ENCODE measurements around the gene COA3. TPM values are rescaled to one million over a fixed set of nuclear protein-coding genes. Genes with fewer than 3 reads are reported as not detected.

The COA3 gene
- polyA plus RNA-seq, 1 donor = 107 TPM

DNA sequence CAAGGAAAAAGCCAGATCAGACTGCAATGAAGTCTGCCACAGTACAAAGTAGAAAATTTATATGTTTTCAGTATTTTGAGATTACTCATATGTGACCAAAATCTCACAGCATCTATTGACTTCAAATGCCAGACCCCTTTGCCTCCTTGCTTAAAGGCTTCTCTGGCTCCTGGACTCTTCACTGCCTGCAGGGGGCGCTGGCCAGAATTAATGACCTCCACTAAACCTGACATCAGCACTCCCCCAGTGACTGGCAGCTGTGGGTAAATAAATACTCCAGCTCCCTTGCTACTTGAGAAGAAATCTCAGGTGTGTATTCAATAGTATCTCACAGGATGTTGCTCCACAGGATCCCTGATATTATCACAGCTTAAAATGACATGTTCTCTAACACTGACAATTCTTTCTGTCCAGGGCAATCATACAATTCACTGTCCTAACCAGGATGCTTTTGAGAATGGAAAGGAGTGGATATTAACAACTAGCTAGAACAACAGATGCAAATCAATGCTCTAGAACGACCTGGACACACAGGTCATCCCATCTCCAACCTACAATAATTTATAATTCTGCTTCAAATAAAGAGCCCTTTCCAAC, 21.5 kb upstream of the COA3 start:
- Histone ChIP-seq H3K9me3 (ENCODE audit: control insufficient read depth, low read depth, low read length) (no peaks in the 10 kb centered on the region), H3K27ac (ENCODE audit: low read length) (no peak overlapping the region), H3K4me1 (ENCODE audit: control insufficient read depth, insufficient read depth, low read length) (no peaks in the 10 kb centered on the region), H3K4me3 (ENCODE audit: low read length) (no peak overlapping the region), H3K27me3 (ENCODE audit: control insufficient read depth, insufficient read depth, low read length) (no peaks in the 10 kb centered on the region), H3K36me3 (ENCODE audit: control insufficient read depth, insufficient read depth, low read length) (peaks cover 57% of the 10 kb centered on the region)
- no CpG with 5 or more reads among the region's 2 CpGs for WGBS (ENCODE audit: insufficient coverage, low lambda C conversion rate)
- DNase-seq = peak in 1 of 2 donors; percentile 51

DNA sequence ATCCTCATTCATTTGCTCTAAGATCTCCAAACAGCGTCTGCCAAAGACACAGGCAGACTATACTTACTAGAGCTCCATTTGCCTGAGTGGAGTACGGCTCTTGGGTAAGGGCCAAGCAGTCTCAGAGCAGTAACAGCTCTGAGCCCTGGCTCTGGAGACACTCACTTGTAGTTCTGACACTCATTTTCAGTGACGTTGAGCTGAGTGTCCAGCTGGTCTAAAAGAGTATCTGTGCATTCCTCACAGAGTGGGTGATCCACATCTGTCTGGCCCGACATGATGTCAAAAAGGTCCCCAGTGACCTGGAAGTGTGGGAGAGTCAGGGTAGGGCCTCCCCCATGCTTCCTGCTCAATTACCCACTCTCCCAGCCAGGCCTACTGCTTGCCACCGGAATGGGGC, 19.9 kb upstream of the COA3 start:
- DNase-seq = no peak
- Histone ChIP-seq H3K4me3 (ENCODE audit: low read length) (no peak overlapping the region), H3K9me3 (ENCODE audit: control insufficient read depth, low read depth, low read length) (no peaks in the 10 kb centered on the region), H3K36me3 (ENCODE audit: control insufficient read depth, insufficient read depth, low read length) (peaks cover 70% of the 10 kb centered on the region), H3K27me3 (ENCODE audit: control insufficient read depth, insufficient read depth, low read length) (no peaks in the 10 kb centered on the region), H3K27ac (ENCODE audit: low read length) (no peak overlapping the region), H3K4me1 (ENCODE audit: control insufficient read depth, insufficient read depth, low read length) (no peaks in the 10 kb centered on the region)
- WGBS (ENCODE audit: insufficient coverage, low lambda C conversion rate) = no CpG with 5 or more reads among the region's 5 CpGs

DNA sequence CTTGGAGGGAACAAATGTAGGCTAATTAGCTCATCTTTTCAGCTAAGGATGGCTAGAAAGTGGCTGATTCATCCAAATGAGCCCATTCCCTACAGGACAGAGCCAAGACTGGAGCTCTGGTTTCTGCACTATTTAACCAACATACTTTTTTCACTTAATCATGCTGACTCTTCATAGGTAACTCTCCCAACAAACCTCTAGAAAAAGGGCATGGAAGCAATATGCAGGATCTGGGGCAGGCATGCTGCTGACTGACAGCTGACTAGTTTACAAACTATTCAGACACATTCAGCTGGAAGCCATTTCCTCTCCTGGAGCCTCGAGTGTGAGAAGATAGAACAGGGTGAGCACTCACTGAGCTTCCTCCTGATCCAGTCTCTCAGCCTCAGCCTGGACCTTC, 19.4 kb upstream of the COA3 start:
- no peak for DNase-seq
- Histone ChIP-seq H3K36me3 (ENCODE audit: control insufficient read depth, insufficient read depth, low read length) (peaks cover 73% of the 10 kb centered on the region), H3K27ac (ENCODE audit: low read length) (no peak overlapping the region), H3K9me3 (ENCODE audit: control insufficient read depth, low read depth, low read length) (no peaks in the 10 kb centered on the region), H3K4me3 (ENCODE audit: low read length) (no peak overlapping the region), H3K4me1 (ENCODE audit: control insufficient read depth, insufficient read depth, low read length) (no peaks in the 10 kb centered on the region), H3K27me3 (ENCODE audit: control insufficient read depth, insufficient read depth, low read length) (no peaks in the 10 kb centered on the region)
- no CpG with 5 or more reads among the region's 1 CpG for WGBS (ENCODE audit: insufficient coverage, low lambda C conversion rate)

DNA sequence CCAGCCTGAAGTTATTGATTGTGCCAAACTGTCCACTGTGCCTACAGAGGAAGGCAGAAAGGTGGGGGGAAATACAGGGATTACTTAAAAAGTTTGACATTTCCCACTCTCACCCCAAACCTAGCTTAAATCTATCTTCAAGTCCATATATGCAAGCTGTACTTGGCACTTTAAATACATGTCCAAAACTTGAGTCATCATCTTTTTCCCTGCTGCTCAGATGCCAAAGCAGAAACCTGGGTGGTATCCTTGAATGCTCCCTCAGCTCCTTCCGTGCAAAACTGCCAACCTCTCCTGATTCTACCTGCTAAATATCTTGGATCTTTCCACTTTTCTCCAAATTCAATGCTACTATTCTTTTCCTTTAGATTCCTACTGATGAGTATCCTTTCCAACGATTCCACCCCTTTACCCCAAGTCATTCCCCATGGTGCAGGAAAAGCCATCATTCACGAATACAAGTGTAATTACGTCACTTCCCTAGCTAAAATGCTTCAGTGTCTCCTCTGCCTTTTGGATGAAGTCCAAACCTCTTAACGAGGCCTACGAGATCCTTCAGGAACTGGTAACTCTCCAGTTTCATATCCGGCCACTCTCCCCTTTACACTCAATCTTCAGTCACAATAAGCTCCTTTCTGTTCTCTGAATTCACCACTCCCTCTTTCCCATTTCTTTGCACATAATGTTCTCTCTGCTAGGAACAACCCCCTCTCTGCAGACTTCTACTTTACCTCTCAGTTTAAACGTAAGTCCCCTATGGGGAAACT, 16.3 kb upstream of the COA3 start:
- H3K36me3 ChIP-seq (ENCODE audit: control insufficient read depth, insufficient read depth, low read length) = peaks cover 75% of the 10 kb centered on the region
- no peaks in the 10 kb centered on the region for H3K27me3 ChIP-seq (ENCODE audit: control insufficient read depth, insufficient read depth, low read length)
- H3K27ac ChIP-seq (ENCODE audit: low read length) = no peak overlapping the region
- no peaks in the 10 kb centered on the region for H3K4me1 ChIP-seq (ENCODE audit: control insufficient read depth, insufficient read depth, low read length)
- no peaks in the 10 kb centered on the region for H3K9me3 ChIP-seq (ENCODE audit: control insufficient read depth, low read depth, low read length)
- H3K4me3 ChIP-seq (ENCODE audit: low read length) = no peak overlapping the region
- DNase-seq = no peak
- 79% methylated on average over 4 of the region's 8 CpGs for WGBS (ENCODE audit: insufficient coverage, low lambda C conversion rate)

DNA sequence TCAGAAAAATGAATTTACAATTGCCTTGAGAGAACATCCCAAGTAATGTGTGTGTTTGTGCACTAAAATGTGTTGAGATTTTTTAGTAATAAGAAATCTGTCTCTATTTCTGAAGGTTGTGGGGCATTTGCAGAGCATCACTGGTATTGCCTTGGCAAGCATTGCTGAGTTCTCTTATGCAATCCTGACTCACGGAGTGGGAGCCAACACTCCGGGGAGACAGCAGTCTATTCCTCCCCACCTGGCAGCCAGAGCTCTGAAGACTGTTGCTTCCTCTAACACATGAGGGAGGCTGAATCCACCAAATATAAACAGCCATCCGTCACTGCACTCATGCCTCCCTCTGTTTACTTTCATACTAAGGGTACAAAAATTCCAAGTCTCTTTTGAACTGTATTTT, 10.7 kb upstream of the COA3 start:
- H3K36me3 ChIP-seq (ENCODE audit: control insufficient read depth, insufficient read depth, low read length) = peaks cover 27% of the 10 kb centered on the region
- H3K27ac ChIP-seq (ENCODE audit: low read length) = no peak overlapping the region
- no peak overlapping the region for H3K4me3 ChIP-seq (ENCODE audit: low read length)
- peaks cover 21% of the 10 kb centered on the region for H3K4me1 ChIP-seq (ENCODE audit: control insufficient read depth, insufficient read depth, low read length)
- H3K27me3 ChIP-seq (ENCODE audit: control insufficient read depth, insufficient read depth, low read length) = no peaks in the 10 kb centered on the region
- DNase-seq = no peak
- 67% methylated on average over 1 of the region's 3 CpGs for WGBS (ENCODE audit: insufficient coverage, low lambda C conversion rate)
- no peaks in the 10 kb centered on the region for H3K9me3 ChIP-seq (ENCODE audit: control insufficient read depth, low read depth, low read length)

DNA sequence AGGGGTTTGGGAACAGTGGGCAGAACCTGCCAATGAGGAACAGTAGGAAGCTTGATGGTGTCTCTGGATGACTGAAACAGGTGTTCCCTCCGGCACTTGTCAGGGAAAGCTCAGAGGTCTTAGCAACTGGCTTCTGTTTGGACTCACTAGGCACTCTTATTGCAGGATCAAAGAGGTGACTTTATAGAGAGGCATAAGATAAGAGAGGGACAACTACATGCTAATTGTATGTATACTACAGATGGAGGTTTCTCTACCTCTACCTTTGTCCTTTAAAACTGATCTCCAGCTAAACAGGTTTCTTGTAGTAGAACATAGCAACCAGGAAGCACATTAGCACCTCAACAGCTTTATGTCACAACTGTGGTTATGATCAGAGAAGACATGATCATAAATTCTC, 7.7 kb upstream of the COA3 start:
- Histone ChIP-seq H3K27me3 (ENCODE audit: control insufficient read depth, insufficient read depth, low read length) (no peaks in the 10 kb centered on the region), H3K9me3 (ENCODE audit: control insufficient read depth, low read depth, low read length) (no peaks in the 10 kb centered on the region), H3K4me3 (ENCODE audit: low read length) (no peak overlapping the region), H3K36me3 (ENCODE audit: control insufficient read depth, insufficient read depth, low read length) (peaks cover 12% of the 10 kb centered on the region), H3K27ac (ENCODE audit: low read length) (peak overlapping the region; percentile 81), H3K4me1 (ENCODE audit: control insufficient read depth, insufficient read depth, low read length) (peaks cover 37% of the 10 kb centered on the region)
- no CpG with 5 or more reads among the region's 1 CpG for WGBS (ENCODE audit: insufficient coverage, low lambda C conversion rate)
- DNase-seq = peak; percentile 79 to 94

DNA sequence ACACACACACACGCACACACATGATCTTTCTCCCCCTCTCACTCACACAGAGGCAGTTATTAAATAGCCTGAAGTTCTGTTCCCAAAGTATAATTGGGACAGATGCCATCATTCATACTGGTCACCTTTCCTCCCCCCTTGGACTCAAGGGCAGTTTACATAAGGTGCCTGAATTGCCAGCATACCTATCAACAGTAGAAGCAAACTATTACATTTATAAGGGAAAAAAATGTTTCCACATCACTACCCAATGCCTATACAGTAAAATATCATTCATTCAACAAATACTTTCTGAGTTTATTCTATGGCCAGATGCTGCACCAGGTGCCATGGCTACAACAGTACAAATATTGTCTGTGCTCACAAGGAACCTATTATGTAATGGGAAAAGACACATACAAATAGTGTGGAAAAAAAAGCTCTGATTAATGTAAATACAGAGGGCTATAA, 6.4 kb upstream of the COA3 start:
- Histone ChIP-seq H3K4me3 (ENCODE audit: low read length) (no peak overlapping the region), H3K36me3 (ENCODE audit: control insufficient read depth, insufficient read depth, low read length) (peaks cover 3% of the 10 kb centered on the region), H3K9me3 (ENCODE audit: control insufficient read depth, low read depth, low read length) (no peaks in the 10 kb centered on the region), H3K27me3 (ENCODE audit: control insufficient read depth, insufficient read depth, low read length) (no peaks in the 10 kb centered on the region), H3K27ac (ENCODE audit: low read length) (peak overlapping the region; percentile 54), H3K4me1 (ENCODE audit: control insufficient read depth, insufficient read depth, low read length) (peaks cover 37% of the 10 kb centered on the region)
- DNase-seq = peak; percentile 69 to 90
- WGBS (ENCODE audit: insufficient coverage, low lambda C conversion rate) = no CpG with 5 or more reads among the region's 1 CpG

DNA sequence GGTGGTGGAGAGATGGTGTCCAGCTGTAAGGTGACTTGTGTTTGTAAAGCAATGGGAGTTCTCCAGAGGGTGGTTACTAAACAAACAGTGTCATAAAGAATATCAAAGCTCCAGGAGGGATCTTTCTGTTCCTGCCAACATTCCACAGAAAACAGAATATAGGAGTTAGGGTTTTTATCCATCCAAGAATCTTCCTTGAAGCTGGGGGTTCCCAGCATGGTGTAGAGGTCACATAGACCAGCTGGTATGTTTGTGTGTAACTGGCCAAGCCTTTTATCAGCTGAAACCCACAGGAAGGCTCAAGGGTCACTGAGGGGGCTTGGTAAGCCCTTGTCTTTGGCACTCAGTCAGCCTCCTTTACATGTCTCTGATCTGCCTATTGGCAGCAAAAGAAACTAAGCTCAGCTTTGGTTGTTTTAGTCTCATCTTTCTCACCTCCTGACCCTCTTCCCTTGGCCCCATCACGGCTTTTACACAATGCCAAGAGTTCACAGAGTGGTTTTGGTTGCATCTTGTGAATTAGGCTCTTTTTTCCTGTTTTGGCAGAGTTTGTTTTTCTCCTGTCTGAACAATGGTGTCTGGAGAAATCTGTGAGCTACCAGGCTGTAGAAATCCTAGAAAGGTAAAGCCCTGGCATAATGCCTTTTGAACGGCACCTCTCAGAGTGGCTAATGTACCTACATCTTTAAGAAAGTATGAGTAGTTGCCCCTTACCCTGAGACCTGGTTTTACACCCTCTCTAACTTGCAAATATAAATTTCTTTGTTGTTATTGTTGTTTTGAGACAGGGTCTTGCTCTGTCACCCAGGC, 4.8 kb upstream of the COA3 start:
- Histone ChIP-seq H3K27me3 (ENCODE audit: control insufficient read depth, insufficient read depth, low read length) (no peaks in the 10 kb centered on the region), H3K4me1 (ENCODE audit: control insufficient read depth, insufficient read depth, low read length) (peaks cover 41% of the 10 kb centered on the region), H3K4me3 (ENCODE audit: low read length) (no peak overlapping the region), H3K27ac (ENCODE audit: low read length) (peak overlapping the region; percentile 54), H3K9me3 (ENCODE audit: control insufficient read depth, low read depth, low read length) (peaks cover 3% of the 10 kb centered on the region), H3K36me3 (ENCODE audit: control insufficient read depth, insufficient read depth, low read length) (no peaks in the 10 kb centered on the region)
- 40% methylated on average over 1 of the region's 2 CpGs for WGBS (ENCODE audit: insufficient coverage, low lambda C conversion rate)
- DNase-seq = no peak

DNA sequence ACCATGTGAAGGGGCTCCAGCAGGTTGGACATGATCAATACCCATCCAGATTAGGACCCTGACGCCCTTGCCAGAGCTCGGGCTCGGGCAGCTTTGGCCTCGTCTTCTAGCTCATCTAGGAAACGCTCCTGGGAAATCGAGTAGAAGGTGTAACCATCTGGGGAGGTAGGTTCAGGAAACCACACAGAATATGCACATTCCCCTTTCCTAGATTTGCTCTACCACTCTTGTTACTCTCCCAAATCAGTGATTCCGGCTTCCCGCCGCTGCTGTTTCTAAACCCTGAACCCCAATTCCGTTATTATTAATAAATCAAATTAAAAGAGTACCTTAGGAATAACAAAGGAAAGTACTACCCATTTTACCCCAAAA, 507 bp downstream of the COA3 start:
- H3K36me3 ChIP-seq (ENCODE audit: control insufficient read depth, insufficient read depth, low read length) = peaks cover 20% of the 10 kb centered on the region
- peaks cover 3% of the 10 kb centered on the region for H3K9me3 ChIP-seq (ENCODE audit: control insufficient read depth, low read depth, low read length)
- H3K4me3 ChIP-seq (ENCODE audit: low read length) = peak overlapping the region; percentile 97
- 19% methylated on average over 3 of the region's 10 CpGs for WGBS (ENCODE audit: insufficient coverage, low lambda C conversion rate)
- peak overlapping the region; percentile 92 for H3K27ac ChIP-seq (ENCODE audit: low read length)
- no peak for DNase-seq
- H3K4me1 ChIP-seq (ENCODE audit: control insufficient read depth, insufficient read depth, low read length) = peaks cover 34% of the 10 kb centered on the region
- no peaks in the 10 kb centered on the region for H3K27me3 ChIP-seq (ENCODE audit: control insufficient read depth, insufficient read depth, low read length)

Data from large intestine (tissue), 3 donors.